SKM-1 treated with dmso at 0.1 percent for 144 hours (cell line): ENCODE data around the gene PCNT.
"Not testable (repeated sequence)": the region's sequence is repeated elsewhere in the genome, so short reads cannot be mapped to it uniquely, and the experiment has no call there.

Experiments used
- DNase-seq: peaks from one replicate; lab custom pipeline; 2025; ENCODE audit not compliant: unreplicated experiment; lab: John Stamatoyannopoulos, UW

The PCNT gene

DNA sequence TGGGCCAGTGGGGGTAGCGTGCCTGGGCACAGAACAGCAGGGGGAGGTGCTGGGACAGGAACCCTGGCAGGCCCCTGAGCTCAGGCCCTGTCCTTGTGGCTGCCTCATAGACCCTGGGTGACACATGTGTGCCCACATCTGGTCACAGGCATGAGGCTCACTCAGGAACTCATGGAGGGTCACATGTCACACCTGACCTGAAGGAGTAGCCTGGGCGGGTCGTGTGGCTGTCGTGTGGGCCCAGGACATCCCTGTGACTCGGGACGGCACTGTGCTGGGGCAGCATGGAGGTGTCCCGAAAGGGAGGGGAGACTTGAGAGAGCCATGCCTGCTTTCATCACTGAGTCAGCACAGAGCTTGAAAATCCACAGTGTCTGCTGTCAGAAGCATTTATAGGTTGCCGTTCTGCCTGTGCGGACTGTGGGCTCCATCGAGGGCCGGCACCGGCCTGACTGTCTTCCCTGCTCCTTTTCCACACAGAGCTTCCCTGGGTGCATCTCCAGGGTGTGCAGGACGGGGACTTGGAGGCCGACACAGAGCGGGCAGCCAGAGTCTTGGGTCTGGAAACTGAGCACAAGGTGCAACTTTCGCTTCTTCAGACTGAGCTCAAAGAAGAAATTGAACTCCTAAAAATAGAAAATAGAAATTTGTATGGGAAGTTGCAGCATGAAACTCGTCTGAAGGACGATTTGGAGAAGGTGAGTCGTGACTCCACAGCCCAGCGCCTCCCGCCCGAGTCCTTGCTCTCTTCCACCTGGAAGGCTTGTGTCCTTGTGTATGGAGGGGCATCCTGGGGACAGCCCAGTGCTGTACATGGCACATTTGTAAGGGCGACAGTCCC is 32.8 kb downstream of the PCNT start:
- no peak for DNase-seq

DNA sequence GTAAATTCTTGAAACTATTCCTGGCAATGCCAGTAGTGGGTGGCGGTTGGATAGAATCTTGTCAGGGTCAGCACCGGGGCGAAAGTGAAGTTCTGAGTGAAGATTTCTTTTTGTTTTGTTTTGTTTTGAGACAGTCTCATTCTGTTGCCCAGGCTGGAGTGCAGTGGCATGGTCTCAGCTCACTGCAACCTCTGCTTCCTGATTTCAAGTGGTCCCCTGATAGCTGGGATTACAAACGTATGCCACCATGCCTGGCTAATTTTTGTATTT is 33.3 kb downstream of the PCNT start:
- DNase-seq: no peak

DNA sequence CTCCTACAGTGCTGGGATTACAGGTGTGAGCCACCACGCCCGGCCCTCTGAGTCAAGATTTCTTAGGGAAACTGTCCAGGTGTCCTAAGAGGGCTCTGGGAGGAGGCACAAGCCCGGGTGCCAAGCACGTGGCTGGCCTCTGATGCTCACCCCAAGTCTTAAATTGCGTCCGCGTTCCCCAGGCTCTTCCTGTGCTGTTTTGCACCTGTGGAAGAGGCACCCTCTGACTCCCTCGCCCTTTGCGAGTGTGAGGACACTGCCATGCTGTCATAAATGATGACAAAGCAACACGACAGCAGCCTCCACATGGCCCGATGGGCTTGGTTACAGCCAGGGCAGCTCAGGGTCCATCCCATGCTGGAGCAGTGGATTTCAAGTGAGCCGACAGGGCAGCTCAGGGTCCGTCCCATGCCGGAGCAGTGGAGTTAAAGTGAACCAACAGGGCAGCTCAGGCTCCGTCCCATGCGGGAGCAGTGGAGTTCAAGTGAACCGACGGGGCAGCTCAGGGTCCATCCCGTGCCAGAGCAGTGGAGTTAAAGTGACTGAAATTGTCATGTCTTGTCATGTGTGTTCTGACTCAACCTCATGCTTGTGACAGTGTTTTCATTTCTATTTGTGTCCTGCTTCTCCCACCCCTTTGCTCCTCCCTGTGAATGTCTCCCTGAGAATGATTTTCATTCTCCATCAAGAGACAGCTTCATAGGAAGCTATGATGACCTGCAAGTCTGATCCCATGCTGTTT is 33.9 kb downstream of the PCNT start:
- DNase-seq: no peak

DNA sequence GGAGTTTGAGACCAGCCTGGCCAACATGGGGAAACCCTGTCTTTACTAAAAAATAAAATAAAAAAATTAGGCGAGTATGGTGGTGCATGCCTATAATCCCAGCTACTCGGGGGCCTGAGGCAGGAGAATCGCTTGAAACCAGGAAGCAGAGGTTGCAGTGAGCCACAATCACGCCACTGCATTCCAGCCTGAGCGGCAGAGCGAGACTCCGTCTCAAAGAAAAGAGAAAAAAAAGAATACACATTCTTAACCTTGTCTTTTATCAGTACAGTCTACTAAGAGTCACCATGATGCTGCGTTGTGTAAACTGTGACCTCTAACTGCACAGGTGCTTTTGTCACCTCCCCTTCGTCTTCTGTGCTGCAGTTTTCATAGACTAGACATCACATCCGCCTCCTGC is 37.2 kb downstream of the PCNT start:
- no peak for DNase-seq

DNA sequence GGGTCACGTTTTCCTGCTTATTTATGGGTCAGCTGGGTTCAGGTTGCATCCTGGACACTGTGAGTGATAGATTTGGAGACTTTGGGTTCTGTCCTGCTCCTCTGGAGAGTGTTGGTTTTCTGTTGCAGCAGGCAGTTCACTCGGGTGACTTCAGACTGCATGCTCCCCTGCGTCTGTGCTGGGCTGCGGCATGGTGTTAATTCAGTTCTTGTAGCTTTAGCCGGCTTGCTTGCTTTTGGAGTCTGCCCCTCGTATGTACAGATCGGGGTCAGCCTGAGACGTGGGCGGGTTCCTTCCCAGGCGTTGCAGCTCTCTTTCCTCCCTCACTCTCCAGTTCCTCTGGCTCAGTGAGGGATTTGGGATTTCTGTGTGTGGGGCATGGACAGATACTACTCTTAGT is 38.0 kb downstream of the PCNT start:
- no peak for DNase-seq

DNA sequence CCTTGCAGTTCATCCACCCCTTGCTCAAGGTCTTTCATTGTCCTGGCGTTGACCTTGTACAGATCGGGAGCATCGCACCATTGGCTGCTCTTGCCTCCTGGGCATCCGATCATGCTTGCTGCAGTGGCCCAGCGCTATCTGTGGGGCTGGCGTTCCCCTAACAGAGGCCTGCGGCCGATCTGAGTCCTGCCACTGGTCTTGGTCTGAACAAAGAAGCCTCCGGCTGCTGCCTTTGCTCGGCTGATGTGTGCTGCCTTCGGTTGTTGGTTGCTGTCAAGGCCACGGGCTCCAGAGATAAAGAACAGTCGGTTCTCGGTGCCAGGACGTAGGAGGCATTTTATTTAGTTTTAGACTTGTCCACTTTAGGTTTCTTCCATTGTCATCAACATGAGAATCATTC is 39.0 kb downstream of the PCNT start:
- no peak for DNase-seq

DNA sequence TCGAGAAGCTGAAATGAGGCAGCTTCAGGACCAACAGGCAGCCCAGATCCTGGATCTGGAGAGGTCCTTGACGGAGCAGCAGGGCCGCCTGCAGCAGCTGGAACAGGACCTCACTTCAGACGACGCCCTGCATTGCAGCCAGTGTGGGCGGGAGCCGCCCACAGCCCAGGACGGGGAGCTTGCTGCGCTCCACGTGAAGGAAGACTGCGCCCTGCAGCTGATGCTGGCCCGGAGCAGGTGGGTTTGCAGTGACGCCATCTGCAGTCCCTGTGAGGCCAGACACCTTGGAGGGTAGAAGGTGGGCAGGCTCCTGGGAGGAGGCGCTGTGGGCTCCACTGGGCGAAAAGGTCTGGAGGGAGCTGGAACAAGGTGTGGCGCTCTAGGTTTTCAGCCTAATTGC is 39.7 kb downstream of the PCNT start:
- DNase-seq: no peak

DNA sequence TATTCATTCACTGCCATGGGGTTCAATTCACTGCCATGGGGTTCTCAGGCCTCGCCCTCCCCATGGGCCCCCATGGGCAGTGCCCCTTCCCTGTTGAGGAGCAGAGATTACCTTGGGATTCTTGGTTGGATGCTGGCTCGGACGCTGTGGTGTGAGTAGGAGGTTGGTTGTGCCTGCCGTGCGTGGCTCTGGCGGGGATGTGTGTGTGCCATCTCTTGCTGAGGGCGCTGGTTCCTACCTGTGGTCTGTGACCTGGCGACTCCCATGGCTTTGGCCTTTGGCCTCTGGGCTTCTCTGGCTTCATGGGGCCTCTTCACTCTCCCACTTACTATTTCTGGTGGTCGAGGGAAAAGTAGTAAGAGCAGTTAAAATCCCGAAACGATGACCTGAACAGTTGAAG is 42.1 kb downstream of the PCNT start:
- DNase-seq: no peak

DNA sequence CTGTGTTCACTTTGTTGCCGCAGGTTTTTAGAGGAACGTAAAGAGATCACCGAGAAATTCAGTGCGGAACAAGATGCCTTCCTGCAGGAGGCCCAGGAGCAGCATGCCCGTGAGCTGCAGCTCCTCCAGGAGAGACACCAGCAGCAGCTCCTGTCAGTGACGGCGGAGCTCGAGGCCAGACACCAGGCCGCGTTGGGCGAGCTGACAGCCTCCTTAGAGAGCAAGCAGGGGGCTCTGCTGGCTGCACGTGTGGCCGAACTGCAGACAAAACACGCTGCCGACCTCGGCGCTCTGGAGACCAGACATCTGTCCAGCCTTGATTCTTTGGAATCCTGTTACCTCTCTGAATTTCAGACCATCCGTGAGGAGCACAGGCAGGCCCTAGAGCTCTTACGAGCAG is 42.6 kb downstream of the PCNT start:
- DNase-seq: no peak

DNA sequence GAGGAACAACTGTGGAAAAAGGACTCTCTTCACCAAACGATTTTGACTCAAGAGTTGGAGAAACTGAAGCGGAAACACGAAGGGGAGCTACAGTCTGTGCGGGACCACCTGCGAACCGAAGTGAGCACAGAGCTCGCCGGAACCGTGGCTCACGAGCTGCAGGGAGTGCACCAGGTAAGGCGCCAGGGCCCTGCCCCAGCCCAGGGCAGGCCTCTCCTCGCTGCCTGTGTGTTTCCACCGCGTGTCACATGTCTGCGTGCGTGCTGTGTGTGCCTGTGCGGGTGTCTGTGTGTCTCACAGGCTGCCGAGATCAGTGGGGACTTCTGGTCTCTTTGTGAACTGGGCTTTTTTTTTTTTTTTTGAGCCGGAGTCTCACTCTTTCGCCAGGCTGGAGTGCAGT is 43.0 kb downstream of the PCNT start:
- DNase-seq: no peak

DNA sequence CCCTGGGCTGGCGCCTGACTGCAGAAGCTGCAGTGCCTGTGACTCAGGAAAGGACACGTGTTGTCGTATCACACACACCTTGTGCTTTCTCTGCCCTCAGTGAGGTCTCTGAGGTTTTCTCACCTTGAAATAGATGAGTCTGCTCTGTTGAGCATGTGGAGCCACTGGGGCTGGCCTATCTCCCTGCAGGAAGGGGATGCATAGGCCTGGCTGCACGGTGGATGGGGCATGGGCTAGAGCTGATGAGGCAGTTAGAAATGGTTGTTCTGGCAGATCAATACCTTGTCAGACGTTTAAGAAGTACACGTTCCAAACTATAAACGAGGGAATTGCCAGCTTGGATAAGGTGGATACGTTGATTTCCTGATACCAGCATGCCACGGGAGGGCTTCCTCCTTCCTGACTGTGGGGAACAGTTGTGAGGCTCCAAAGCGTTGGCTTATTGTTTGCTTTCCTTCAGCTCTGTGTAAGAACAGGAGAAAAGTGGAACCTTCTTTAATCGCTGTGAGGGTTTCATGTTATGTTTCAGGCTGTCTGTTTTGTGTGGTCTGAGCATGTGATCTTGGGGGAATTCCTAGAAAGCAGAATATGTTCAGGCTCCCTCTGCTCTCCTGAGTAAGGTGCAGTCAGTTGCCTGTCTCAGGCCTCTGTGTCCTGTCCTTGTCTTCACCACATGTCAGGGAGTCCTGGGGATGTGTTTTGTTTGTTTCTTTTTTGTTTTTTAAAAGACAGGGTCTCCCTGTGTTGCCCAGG is 44.8 kb downstream of the PCNT start:
- no peak for DNase-seq

DNA sequence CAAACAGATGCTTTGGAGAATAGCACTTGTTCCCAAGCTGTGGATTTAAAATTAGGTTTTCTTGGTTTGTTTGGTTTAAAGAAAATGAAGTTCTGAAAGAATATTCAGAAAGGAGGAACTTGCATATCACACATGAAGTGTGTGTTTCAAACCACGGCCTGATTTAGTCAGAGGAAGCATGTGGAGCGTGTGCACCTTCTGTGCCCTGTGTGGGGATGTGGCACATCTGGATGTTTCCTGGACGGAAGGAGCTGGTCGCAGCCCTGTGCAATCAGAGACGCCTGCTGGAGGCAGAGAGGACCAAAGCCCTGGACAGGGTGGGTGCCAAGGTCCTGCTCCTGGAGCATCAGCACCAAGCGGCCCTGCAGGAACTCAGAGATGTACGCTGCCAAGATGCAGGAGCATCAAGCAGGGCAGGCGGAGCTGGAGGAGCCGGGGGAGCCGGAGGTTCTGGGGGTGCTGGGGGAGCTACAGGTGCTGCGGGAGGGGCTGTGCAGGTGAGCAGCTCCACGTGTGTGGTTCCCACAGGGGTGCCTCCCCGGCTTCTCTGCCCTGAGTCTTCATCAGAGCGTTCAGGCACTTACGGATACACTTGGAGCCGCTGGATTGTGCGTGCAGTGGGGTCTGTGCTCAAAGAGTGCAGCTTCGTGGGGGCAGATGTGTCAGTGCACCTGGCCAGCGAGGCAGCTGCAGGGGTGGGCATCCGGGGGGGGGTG is 45.7 kb downstream of the PCNT start:
- no peak for DNase-seq

DNA sequence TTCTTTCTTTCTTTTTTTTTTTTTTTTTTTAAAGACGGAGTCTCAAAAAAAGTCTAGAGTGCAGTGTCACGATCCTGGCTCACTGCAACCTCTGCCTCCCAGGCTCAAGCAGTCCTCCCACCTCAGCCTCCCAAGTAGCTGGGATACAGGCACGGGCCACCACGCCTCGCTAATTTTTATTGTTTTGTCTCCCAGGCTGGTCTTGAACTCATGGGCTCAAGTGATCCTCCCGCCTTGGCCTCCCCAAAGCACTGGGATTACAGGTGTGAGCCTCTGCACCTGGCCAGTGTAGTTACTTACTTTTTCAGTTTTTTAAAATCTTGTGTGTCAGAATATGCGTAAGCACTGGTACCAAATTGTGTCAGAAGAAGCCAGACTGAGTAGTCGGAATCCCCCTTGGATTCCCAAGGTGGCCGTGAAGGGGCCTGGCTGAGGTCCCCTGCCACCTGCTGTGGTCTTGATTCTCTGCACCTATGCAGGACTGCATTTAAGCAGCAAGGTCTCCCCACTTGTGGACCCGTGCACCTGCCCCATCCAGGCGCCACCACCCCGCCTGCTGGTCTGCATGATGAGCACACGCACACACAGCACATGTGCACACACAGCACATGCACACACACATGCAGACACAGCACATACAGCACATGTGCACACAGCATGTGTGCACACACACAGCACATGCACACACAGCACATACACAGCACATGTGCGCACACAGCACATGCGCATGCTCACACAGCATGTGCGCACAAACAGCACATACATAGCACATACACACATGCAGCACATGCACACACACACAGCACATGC is 47.5 kb downstream of the PCNT start:
- no peak for DNase-seq

DNA sequence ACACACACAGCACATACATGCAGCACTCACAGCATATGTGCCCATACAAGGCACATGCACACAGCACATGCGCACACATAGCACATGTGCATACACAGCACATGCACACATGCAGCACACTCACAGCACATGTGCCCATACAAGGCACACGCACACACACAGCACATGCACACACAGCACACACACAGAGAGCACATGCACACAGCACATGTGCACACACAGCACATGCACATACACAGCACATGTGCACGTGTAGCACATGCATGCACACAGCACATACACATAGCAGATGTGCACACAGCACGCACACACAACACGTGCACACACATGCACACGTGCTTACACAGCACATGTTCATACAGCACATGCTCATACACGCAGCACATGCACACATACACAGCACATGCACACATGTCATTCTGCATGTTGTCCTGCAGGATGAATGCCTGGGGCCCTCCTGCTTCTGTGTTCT is 48.1 kb downstream of the PCNT start:
- no peak for DNase-seq

DNA sequence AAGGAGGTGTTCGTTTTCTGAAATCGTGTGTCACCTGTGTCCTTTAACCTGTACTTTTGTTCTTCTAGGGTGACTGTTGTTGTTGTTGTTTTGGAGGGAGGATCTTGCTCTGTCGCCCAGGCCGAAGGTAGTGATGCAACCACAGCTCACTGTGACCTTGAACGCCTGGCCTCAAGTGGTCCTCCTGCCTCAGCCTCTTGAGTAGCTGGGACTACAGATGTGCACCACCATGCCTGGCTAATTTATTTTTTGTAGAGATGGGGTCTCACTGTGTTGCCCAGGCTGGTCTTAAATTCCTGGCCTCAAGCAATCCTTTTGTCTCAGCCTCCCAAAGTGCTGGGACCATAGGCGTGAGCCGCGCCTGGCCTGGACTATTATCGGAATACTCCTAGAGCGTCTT is 49.0 kb downstream of the PCNT start:
- not testable (repeated sequence) for DNase-seq

DNA sequence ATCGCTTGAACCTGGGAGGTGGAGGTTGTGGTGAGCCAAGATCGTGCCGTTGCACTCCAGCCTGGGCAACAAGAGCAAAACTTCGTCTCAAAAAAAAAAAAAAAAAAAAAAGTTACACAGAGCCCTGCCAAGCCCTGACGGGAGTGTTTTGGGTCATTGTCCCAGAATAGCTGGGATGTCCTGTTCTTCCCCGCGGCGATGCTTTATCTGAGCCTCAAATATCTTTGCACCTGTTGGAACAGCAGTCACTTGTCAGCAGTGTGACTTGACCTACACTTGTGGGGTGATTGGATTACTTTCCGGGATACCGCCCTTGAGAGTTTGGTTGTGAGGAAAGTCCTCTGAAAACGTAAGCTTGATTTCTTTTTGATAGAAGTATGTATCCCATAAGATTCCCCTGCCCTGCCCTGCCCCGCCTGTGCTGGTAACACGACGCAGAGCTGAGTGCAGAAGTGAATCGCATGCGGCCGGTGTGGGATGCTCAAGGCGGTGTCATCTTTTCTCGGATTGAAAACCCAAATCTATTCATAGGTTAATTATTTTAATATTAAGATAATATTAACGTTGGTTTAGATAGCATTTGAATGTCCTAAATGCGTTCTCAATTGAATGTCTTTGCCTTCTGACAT is 50.9 kb downstream of the PCNT start:
- no peak for DNase-seq

DNA sequence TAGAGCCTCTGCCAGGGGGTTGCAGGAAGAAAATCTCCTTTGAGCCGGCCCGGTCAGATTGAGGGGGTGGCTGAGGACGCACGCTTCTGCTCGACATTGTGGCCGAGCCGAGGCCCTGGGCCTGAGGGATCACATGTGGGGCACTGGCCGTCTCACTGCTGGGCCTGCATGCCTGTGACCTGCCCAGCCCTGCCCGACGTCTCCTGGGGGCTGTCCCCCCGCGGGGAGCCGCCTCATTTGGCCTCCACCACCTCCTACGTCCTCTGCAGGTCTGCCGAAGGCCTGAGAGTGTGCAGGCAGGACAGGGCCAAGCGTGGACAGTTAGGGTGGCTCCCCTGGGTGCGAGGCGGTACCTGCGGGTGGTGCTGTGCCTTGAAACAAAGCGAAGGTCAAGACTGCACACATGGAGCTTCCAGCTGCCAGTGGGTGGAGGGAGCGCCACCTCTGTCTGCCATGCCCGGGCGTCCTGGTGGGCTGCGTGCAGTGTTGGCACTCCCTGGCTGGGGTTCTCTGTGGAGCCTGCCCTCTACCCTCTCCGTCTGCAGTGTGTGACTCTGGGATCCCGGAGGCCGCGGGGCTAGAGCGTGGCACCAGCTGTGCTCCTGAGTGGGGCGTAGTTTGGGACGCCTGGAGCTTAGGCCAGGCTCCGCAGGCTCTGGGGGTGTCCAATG is 51.7 kb downstream of the PCNT start:
- no peak for DNase-seq

DNA sequence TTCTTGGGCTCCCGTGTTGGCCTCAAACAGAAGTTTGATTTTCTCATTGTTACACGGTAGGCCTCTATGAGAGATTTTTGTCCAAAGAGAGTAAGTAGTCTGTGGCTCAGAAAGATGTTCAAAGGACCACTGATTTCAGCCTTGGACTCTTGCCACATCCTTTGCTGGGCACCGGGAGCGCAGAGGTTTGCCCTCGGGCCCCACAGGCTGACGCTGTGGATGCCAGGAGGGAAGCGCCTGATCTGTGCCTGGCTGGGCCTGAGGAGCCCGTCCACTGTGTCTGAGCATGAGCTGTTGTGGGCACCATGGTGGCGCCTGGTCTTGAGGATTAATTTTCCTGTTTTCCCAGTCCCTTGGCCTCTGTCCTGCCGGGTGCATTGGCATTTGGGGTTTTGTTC is 52.3 kb downstream of the PCNT start:
- DNase-seq: no peak

DNA sequence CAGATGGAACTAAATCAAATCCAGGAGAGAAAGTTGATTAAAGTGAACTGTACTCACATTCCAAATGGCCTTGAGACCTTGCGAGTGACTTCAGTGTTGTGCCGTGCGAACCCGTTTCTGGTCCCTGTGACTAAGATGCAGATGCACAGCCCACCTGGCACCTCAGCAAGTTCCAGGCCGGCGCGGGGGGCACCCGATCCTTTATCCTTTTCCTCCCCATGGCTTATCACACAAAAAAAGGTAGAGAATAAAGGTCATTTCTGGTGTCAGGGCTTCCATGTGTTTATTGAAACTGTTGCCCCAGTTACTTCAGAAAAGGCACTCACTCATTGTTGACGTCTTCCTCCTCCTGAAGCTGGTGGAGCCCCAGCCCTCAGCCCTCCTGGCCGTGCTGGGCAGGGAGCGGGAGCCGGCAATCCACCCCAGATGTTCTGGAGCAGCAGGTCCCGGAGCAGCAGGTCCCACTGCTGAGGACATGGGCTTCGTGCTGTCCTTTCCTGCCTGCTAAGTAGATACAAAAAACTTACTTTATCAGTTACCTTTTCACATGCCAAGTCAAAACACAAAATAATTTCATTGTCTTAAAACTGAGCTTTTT is 53.0 kb downstream of the PCNT start:
- DNase-seq: no peak
